SK-N-SH treated with all-trans-retinoic acid at 6 μM for 48 hours (cell line): ENCODE measurements around the gene CERK.

ENCODE experiments used
- ATAC-seq: fragments of 200-7000 bp; cut with Tn5 transposase; 3 replicates; pipeline ENCODE4 v1.9.1; 2020; ENCODE audit warnings: mild to moderate bottlenecking, moderate library complexity
- ARNTL ChIP-seq: fragments of 450-650 bp; formaldehyde crosslinking; IDR thresholded peaks from 2 replicates; pipeline ENCODE4 v1.5.0; 2020; ENCODE audit warnings: low read depth, mild to moderate bottlenecking, moderate library complexity, borderline replicate concordance
- CSDC2 ChIP-seq: fragments of 250-450 bp; sonication (Bioruptor Pico); IDR thresholded peaks from 2 replicates; pipeline ENCODE4 v1.5.0; 2020; ENCODE audit warnings: mild to moderate bottlenecking, moderate library complexity
- ESRRG ChIP-seq: fragments of 250-450 bp; sonication (Bioruptor Pico); IDR thresholded peaks from 2 replicates; pipeline ENCODE4 v1.6.1; 2021; ENCODE audit warnings: mild to moderate bottlenecking
- GLIS3 ChIP-seq: fragments of 250-450 bp; sonication (Bioruptor Pico); IDR thresholded peaks from 2 replicates; pipeline ENCODE4 v1.5.0; 2020; ENCODE audit warnings: mild to moderate bottlenecking, moderate library complexity
- ISL1 ChIP-seq: fragments of 250-450 bp; sonication (Bioruptor Pico); IDR thresholded peaks from 2 replicates; pipeline ENCODE4 v2.1.2; 2022; ENCODE audit warnings: mild to moderate bottlenecking, moderate library complexity
- OSR1 ChIP-seq: fragments of 250-450 bp; sonication (Bioruptor Pico); IDR thresholded peaks from 2 replicates; pipeline ENCODE4 v1.8.0; 2022; ENCODE audit warnings: moderate library complexity, mild to moderate bottlenecking, inconsistent platforms
- PATZ1 ChIP-seq: fragments of 250-450 bp; sonication (Bioruptor Pico); IDR thresholded peaks from 2 replicates; pipeline ENCODE4 v1.8.0; 2020; ENCODE audit warnings: mild to moderate bottlenecking, moderate library complexity, borderline replicate concordance
- POU6F1 ChIP-seq: fragments of 250-450 bp; sonication (Bioruptor Pico); IDR thresholded peaks from 2 replicates; pipeline ENCODE4 v1.8.0; 2021; ENCODE audit warnings: low read depth, mild to moderate bottlenecking, moderate library complexity, borderline replicate concordance
- RARB ChIP-seq: fragments of 250-450 bp; sonication (Bioruptor Pico); IDR thresholded peaks from 2 replicates; pipeline ENCODE4 v1.8.0; 2021; ENCODE audit warnings: mild to moderate bottlenecking, moderate library complexity
- SNAI2 ChIP-seq: fragments of 250-450 bp; sonication (Bioruptor Pico); IDR thresholded peaks from 2 replicates; pipeline ENCODE4 v1.5.0; 2020; ENCODE audit warnings: mild to moderate bottlenecking, moderate library complexity
- TCF4 ChIP-seq: fragments of 250-450 bp; sonication (Bioruptor Pico); IDR thresholded peaks from 2 replicates; pipeline ENCODE4 v1.8.0; 2021; ENCODE audit warnings: mild to moderate bottlenecking, moderate library complexity, borderline replicate concordance
- ZC3H10 ChIP-seq: fragments of 250-450 bp; sonication (Bioruptor Pico); IDR thresholded peaks from 2 replicates; pipeline ENCODE4 v1.5.1; 2021; ENCODE audit warnings: mild to moderate bottlenecking, moderate library complexity
- TF ChIP-seq, protein P1 (sequence below): fragments of 250-450 bp; sonication (Bioruptor Pico); IDR thresholded peaks from 2 replicates; pipeline ENCODE4 v1.5.0; 2020; ENCODE audit warnings: mild to moderate bottlenecking, moderate library complexity
- TF ChIP-seq, protein P2 (sequence below): fragments of 250-450 bp; sonication (Bioruptor Pico); IDR thresholded peaks from 2 replicates; pipeline ENCODE4 v1.5.1; 2020; ENCODE audit warnings: low read depth, mild to moderate bottlenecking, moderate library complexity

The CERK gene

DNA sequence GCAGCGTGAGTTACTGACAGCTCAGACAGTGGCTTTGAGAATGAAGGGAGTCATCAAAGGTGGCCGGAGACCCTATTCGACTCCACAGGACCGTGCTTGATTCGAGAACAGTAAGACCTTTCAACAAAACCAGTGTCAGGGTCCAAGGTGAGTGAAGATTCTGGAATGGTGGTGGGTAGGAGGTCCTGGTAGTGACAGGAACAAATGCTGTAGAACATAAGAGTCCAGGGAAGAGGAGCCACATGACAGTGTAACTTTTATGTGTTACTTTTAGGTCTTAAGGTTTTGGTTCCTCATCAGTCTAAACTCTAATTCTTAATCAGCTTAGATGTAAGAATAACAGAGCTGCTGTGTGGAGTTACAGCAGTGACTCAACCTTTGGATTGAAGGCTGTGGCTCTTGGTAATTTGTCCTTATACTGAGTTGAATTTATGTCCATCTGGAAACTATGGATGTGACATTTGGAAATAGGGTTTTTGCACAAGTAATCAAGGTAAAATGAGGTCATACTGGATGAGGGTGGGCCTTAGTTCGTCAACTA lies 26.2 kb upstream of the CERK start (continued):
- TF ChIP-seq, protein P1, sequence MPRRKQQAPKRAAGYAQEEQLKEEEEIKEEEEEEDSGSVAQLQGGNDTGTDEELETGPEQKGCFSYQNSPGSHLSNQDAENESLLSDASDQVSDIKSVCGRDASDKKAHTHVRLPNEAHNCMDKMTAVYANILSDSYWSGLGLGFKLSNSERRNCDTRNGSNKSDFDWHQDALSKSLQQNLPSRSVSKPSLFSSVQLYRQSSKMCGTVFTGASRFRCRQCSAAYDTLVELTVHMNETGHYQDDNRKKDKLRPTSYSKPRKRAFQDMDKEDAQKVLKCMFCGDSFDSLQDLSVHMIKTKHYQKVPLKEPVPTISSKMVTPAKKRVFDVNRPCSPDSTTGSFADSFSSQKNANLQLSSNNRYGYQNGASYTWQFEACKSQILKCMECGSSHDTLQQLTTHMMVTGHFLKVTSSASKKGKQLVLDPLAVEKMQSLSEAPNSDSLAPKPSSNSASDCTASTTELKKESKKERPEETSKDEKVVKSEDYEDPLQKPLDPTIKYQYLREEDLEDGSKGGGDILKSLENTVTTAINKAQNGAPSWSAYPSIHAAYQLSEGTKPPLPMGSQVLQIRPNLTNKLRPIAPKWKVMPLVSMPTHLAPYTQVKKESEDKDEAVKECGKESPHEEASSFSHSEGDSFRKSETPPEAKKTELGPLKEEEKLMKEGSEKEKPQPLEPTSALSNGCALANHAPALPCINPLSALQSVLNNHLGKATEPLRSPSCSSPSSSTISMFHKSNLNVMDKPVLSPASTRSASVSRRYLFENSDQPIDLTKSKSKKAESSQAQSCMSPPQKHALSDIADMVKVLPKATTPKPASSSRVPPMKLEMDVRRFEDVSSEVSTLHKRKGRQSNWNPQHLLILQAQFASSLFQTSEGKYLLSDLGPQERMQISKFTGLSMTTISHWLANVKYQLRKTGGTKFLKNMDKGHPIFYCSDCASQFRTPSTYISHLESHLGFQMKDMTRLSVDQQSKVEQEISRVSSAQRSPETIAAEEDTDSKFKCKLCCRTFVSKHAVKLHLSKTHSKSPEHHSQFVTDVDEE (CRISPR knock-in tag): no peak

- ATAC-seq: peak; percentile 36
Observed at GRCh38 chr22:46763051-46763705, 25.1 kb upstream of the CERK start.

DNA sequence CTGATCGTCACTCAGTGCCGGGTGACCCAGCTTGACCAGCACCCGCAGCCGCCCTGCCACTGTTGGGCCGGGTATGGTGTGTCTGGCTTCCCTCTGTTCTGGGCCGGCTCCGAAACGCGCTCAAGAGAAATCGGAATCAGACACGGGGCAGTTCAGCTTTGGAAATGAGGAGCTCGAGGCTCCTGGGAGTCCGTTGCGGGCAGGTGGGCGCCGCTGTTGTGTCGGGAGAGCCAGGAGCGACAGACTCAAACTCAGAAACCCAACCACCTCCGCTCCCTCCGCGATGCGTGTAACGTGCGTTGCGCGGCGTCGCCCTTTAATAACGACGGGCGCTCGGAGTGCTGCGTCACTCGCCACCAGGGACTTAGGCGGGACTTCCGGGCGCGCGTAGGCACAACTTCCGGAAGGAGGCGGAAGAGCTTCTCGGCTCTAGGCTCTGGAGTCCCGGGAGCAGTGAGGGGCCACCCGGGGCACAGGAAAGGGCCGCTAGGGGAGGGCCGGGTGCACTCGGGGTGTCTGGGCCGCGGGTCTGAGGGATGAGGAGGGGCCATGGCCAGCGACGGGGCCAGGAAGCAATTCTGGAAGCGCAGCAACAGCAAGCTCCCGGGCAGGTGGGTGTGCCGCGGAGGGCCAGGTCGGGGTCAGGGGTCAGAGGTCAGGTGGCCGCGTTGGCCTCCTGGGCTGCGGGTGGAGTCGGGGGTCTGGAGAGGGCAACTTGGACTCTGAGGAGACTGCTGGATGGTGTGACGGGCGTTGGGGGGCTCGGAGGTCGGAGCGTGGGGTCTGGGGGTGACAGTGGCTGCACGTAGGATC lies 24.4 kb upstream of the CERK start, which contains the start of gene TBC1D22A:
Gene TBC1D22A, plus strand, starts transcription at position 413 of the 813 bp plus-strand sequence. Its CDS starts 137 bp downstream, at position 550.
- ATAC-seq: peak; percentile 91
- no peak for TF ChIP-seq PATZ1
- TF ChIP-seq ZC3H10 (CRISPR knock-in tag): no peak
- no peak for TF ChIP-seq GLIS3 (CRISPR knock-in tag)
- TF ChIP-seq OSR1 (CRISPR knock-in tag): no peak
- no peak for TF ChIP-seq ARNTL (CRISPR knock-in tag)
- TF ChIP-seq, protein P1 (CRISPR knock-in tag): no peak
- no peak for TF ChIP-seq CSDC2 (CRISPR knock-in tag)
- TF ChIP-seq SNAI2 (CRISPR knock-in tag): no peak
- no peak for TF ChIP-seq ESRRG

More at GRCh38 chr22:46763051-46763705, 25.1 kb upstream of the CERK start:
- TF ChIP-seq TCF4 (CRISPR knock-in tag): no peak
- no peak for TF ChIP-seq ESRRG
- no peak for TF ChIP-seq ISL1 (CRISPR knock-in tag)
- no peak for TF ChIP-seq RARB (CRISPR knock-in tag)
- TF ChIP-seq, protein P2, sequence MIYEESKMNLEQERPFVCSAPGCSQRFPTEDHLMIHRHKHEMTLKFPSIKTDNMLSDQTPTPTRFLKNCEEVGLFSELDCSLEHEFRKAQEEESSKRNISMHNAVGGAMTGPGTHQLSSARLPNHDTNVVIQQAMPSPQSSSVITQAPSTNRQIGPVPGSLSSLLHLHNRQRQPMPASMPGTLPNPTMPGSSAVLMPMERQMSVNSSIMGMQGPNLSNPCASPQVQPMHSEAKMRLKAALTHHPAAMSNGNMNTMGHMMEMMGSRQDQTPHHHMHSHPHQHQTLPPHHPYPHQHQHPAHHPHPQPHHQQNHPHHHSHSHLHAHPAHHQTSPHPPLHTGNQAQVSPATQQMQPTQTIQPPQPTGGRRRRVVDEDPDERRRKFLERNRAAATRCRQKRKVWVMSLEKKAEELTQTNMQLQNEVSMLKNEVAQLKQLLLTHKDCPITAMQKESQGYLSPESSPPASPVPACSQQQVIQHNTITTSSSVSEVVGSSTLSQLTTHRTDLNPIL (CRISPR knock-in tag): no peak
- no peak for TF ChIP-seq SNAI2 (CRISPR knock-in tag)
- TF ChIP-seq PATZ1: no peak
- TF ChIP-seq ZC3H10 (CRISPR knock-in tag): no peak
- no peak for TF ChIP-seq POU6F1 (CRISPR knock-in tag)
